Frontal cortex (tissue), 4 donors: ENCODE data around the gene PCNX4. TPM values are rescaled to one million over a fixed set of nuclear protein-coding genes. Genes with fewer than 3 reads are reported as not detected.

Source experiments
- DNase-seq, 2 donors: peaks; one replicate each; pipeline ENCODE4 v3.0.0; 2012; ENCODE audit warnings: low spot score in 2 of 2
- FAIRE-seq: peaks from 2 replicates; lab custom pipeline; 2012; peaks lifted over from hg19 to GRCh38; lab: Jason Lieb, UNC
- total RNA-seq: library from RNA; depleted of rRNA; stranded (reverse); fragments of >200 nt; gene quantifications from one replicate; pipeline ENCODE4 v1.2.3, GENCODE V29; 2014
- donor health status: control.
- donor health status: control.
- donor health status: control.

The PCNX4 gene
- total RNA-seq, 1 donor from 2014 or later, result 98.6 TPM

DNA sequence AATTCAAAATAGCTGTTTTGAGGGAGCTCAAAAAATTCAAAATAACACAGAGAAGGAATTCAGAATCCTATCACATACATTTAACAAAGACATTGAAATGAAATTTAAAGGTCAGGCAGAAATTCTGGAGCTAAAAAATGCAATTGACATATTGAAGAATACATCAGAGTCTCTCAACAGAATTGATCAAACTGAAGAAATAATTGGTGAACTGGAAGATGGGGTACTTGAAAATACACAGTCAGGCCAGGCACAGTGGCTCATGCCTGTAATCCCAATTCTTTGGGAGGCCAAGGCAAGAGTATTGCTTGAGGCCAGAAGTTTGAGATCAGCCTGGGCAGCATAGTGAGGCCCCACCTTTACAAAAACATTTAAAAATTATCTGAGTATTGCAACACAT lies 107.6 kb downstream of the PCNX4 start:
- no peak for FAIRE-seq
- no peak for DNase-seq

DNA sequence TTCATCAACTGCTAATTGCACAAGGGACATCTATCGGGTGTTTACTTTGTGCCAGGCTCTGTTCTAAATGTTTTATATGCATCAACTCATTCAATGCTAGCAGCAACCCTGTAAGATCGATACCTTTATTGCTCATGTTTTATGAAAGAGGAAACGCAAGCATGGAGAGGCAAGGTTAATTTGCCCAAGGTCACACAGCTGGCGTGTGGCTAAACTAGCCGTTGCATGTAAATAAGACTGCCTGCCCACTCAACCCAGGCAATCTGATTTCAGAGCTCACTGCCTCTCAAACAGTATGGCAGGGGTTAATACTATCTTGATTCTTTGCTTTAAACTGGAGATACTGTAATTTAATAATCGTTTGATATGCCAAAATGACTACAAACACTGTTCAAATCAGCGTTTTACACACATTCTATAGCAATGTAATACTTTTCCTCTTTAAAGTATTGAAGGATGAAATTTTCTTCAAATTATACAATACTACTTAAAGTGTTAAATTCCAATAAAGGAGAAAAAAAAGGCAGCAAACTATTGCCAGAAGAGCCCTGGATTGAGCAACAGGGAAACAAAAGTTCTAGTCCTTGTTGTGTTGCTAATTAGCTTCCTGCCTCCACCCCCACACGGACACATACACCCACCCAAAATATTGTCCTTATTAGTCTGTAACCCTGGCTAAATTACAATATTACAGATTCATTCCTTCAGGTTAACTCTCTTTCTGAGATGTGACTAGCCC lies 112.5 kb downstream of the PCNX4 start:
- FAIRE-seq, result no peak
- no peak for DNase-seq

DNA sequence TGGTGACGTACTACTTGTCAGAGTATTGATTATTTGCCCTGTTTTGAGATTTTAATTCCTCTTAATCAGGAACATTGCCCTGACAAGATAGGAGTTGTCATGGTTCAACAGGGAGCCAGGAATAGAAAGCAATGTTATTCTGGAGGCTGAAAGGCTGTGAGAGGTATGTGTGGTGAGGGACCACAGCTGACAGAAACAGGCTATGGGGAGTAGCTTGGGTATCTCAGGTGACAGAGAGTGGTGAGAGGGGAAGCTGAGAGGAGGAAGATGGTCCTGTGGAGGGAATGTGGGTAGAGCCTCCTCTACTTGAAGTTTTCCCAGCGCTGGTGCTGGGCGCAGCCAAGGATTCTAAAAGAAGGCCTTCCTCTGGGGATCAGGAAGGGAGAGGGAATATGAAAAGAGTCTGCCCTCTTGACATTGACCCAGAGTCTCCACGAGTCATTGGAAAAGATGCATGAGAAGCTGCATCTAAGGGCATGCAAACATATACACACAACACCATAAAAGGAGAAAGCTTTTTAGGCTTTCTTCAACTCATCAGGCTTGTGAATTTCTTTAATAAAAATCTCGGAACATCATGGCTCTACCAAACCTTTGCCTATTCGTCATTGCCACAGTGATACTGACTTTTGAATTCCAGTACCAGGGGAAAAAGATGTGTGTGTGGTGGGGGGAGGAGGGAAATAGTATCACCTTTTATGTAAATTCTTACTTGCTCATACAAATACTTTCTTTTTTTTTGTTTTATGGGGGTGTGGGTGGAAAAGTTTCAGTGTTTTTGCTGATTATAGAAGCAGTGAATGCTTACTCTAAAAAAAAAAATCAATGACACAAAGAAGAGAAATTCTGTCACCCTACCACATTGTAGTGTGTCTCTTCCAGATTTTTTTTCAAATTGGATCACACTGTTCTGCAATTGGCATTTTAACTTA lies 113.4 kb downstream of the PCNX4 start:
- DNase-seq, result no peak
- no peak for FAIRE-seq

- DNase-seq (no peak), FAIRE-seq (no peak)
Observed at GRCh38 chr14:60206249-60206670, 114.5 kb downstream of the PCNX4 start.

GRCh38 chr14:60206837-60207533 lies 115.3 kb downstream of the PCNX4 start:
- DNase-seq (no peak), FAIRE-seq (no peak)

DNA sequence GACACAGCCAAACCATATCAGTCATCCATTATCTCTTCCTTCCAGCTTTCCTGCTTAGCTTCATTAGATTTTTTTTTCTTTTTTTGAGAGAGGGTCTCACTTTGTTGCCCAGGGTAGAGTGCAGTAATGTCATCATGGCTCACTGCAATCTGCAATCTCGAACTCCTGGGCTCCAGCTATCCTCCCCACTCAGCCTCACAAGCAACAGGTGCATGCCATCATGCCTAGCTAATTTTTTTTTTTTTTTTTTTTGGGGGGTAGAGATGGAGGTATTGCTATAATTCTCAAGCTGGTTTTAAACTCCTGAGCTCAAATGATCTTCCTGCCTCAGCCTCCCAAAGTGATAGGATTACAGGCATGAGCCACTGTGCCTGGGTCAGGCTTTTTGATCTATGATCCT lies 119.0 kb downstream of the PCNX4 start:
- FAIRE-seq, result no peak

GRCh38 chr14:60211153-60211552 lies 119.4 kb downstream of the PCNX4 start:
- FAIRE-seq, result no peak

More for the DNA sequence above, 119.0 kb downstream of the PCNX4 start:
- DNase-seq, result no peak

DNA sequence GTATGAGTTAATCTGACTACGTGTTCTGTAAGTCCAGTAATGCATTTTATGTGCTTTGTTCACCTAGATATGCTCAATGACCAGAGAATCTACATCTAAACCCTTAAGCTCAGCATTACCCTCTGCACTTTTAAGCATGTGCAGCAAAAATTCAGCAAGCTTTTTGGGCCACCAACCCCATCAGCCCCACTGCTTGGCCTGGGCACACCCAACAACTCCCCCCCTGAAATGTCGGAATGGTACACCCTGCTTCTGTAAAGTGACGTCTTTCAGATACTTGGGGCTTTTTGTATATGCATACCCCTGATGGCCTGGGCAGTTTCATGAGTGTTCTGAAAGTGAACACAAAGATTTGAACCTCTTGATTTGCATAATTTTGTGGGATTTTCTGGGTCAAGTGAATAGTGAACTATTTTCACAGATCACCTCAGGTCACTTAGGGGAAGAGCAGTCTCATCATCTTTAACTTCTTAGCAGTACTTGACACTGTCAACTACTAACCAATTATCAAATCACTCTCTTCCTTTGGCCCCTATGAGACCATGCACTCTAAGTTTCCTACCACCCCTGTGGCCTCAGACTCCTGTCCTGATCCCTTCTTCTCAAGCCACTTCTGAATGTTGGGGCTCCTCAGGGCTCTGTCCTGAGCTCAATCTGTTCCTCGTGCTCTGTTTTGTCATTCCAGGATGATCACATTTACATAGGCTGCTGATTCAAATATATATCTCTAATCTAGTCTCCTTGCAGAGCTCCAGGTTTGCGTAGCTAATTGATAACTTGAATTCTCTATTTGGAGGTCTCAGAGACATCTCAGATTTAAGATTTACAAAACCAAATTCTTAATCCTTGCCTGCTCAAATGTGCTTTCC lies 121.0 kb downstream of the PCNX4 start:
- FAIRE-seq (no peak), DNase-seq (no peak)

More at GRCh38 chr14:60211153-60211552, 119.4 kb downstream of the PCNX4 start:
- no peak for DNase-seq

- DNase-seq (no peak), FAIRE-seq (no peak)
Observed at GRCh38 chr14:60214003-60214402, 122.3 kb downstream of the PCNX4 start.

DNA sequence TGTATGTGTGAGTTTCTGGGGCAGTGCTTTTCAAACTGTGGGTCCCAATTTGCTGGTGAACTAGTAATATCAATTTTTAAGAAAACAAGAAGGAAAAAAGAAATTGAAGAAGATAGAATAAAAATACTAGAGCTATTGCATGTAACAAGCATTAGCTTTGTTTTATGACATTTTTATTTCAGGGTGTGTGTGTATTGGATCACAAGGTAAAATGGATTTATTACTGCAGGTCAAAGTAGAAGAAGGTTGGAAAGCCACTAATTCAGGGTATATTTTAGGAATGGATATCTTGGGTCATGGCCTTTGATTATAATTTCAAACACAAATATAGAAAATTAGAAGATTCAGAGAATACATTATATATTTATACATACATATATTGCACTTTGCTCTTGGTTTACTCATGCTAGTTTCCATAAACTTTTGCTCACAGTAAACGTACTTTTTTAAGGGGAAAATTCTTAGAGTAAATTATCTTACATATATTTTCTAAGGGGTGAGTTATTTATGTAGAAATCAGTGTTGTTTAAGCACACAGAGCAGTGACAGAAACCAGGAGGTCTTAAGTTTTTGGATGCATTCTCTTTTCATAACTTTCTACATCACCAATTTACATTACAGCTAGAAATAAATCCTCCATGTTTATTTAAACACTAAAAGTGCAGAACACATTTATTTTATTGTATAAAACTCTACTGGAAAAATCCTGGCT lies 122.8 kb downstream of the PCNX4 start:
- DNase-seq (no peak), FAIRE-seq (no peak)

GRCh38 chr14:60215127-60215444 lies 123.4 kb downstream of the PCNX4 start:
- no peak for FAIRE-seq
- no peak for DNase-seq

GRCh38 chr14:60215520-60216420 lies 124.0 kb downstream of the PCNX4 start:
- DNase-seq, result no peak
- FAIRE-seq, result no peak

DNA sequence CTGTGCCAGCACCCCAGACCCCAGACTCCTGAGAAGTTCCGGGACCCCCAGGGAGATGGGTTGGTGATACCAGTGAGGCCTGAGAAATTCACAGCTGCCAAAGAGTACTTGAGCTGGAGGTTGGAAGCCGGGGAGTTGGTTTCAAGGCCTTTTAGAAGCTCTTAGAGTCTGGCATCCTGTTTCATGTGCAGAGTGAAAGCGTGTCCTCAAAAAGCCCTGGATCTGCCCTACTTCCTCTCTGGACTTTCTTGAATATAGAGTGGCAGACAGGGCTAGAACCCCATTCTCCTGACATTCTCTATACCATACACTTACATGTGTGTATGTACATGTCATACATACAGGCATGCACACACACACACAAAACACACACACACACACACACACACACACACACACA lies 126.0 kb downstream of the PCNX4 start:
- DNase-seq (no peak), FAIRE-seq (no peak)

Other genes with a start within 250 kb of the PCNX4 start
- gene RTN1, start 221.1 kb upstream of the PCNX4 start, total RNA-seq, result 877 TPM
- 0.82 TPM for gene LRRC9, start 171.8 kb upstream of the PCNX4 start, total RNA-seq
- gene DHRS7, start 73.5 kb downstream of the PCNX4 start, total RNA-seq, result 77.0 TPM
- gene PPM1A, start 157.3 kb downstream of the PCNX4 start, total RNA-seq, result 67.3 TPM